ENCODE data around the gene MYPN.
"Not testable (repeated sequence)": the region's sequence is repeated elsewhere in the genome, so short reads cannot be mapped to it uniquely, and the experiment has no call there.

MYPN gene

DNA sequence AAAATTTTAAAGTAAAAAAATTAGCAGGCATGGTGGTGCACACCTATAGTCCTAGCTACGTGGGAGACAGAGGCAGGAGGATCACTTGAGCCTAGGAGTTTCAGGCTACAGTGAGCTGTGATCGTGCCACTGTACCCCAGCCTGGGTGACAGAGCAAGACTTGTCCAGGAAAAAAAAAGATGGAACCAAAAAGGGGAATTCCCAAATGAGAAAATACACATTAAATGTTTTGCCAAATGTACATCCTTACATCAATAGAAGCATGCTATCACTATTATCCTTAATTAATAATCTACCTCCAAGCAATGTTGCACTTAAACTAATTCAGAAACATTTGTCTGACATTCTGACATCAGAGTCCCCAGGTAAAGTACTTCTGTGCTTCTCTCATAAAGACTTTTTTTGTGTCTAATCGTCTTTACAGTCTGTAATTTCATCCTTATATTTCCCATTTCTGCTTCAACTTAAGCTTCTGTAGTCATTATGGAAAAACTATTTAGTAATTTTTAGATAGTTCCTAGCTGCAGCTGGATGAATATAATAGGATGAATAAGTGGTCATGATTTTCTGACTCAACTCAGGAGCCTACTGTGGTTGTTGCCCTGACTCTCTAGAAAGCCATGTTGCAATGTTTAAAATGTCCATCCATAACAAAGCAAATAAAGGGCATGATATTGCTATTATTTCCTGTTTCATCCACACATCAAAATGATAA is 57.7 kb downstream of the MYPN start:
- H3K27ac ChIP-seq, result no peak overlapping the region
- no peak for DNase-seq (ENCODE audit: low read depth, low spot score)

DNA sequence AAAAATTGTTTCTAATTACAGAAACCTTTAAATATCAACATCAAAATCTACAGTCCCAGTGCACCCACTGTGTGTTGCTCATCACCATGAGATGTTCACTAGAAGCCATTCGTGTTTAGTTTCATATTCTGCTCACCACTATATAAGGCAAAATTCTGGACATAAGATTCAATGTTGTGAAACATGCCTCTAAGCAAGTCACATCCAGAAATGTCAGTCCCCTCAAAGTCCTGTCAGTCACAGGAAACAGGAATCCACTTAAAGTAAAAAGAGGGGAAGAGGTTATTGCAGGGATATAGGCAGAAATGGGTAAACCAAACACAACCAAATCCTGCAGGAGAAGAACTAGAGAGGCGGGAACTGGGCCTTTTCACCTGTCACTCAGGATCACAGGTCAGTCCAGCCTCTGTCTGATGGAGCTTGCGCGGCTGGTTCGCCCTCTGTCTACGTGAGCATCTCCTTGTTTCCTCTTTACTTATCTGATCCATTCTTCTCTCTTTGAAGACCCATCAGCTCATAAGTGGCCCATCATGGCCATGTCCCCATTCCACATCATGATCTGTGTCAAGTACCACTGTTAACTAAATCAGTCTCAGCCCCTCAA is 58.4 kb downstream of the MYPN start:
- no peak for DNase-seq (ENCODE audit: low read depth, low spot score)
- no peak overlapping the region for H3K27ac ChIP-seq

DNA sequence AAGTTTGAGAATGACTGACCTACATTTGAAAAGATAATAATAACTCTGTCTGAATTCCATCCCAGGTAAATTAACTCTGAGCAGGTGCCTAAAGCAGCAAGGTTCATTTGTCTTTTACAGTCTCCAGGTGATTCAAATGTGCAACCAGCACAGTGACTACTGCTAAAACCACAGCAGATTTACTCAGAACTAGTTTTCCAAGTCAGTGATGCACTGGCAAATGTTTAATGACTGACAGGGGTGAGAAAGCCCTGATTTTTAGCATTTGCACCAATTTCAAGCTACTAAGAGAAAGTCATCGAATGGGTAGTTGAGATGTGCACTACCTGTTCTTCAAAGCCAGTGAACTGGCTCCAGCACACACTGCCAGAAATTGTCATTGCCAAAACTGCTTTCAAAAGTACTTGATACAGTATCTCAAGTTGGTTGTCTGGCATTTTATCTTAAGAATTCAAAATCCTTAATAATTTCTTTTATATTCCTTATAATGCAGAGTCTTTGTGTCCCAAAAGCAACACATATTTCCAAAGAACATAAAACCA is 62.3 kb downstream of the MYPN start:
- no peak for DNase-seq (ENCODE audit: low read depth, low spot score)
- H3K27ac ChIP-seq, result no peak overlapping the region

GRCh38 chr10:68172324-68172723 is 63.0 kb downstream of the MYPN start:
- no peak for DNase-seq (ENCODE audit: low read depth, low spot score)
- no peak overlapping the region for H3K27ac ChIP-seq

DNA sequence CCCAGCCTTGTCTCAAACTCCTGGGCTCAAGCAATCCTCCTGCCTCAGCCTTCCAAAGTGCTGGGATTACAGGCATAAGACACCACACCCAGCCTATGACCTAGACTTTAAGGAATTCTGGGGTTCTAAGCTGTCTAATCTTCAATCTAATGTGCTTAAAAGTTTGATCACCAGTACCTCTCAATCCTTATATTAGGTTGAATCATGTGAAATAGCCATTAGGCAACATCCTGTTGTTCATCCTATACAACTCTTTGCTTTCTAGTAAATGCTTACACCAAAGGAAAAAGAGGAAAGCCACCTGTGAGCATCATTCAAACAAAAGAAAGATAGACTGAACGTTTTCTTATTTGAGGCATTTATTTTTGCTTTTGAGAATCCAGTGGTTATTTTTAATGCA is 66.7 kb downstream of the MYPN start:
- no peak overlapping the region for H3K27ac ChIP-seq
- no peak for DNase-seq (ENCODE audit: low read depth, low spot score)

- no peak overlapping the region for H3K27ac ChIP-seq
- no peak for DNase-seq (ENCODE audit: low read depth, low spot score)
These were observed 67.5 kb downstream of the MYPN start for GRCh38 chr10:68176797-68177196.

GRCh38 chr10:68178592-68178991 is 69.3 kb downstream of the MYPN start:
- no peak for DNase-seq (ENCODE audit: low read depth, low spot score)

GRCh38 chr10:68179016-68179415 is 69.7 kb downstream of the MYPN start:
- no peak for DNase-seq (ENCODE audit: low read depth, low spot score)
- no peak overlapping the region for H3K27ac ChIP-seq

More at GRCh38 chr10:68178592-68178991, 69.3 kb downstream of the MYPN start:
- H3K27ac ChIP-seq, result no peak overlapping the region

DNA sequence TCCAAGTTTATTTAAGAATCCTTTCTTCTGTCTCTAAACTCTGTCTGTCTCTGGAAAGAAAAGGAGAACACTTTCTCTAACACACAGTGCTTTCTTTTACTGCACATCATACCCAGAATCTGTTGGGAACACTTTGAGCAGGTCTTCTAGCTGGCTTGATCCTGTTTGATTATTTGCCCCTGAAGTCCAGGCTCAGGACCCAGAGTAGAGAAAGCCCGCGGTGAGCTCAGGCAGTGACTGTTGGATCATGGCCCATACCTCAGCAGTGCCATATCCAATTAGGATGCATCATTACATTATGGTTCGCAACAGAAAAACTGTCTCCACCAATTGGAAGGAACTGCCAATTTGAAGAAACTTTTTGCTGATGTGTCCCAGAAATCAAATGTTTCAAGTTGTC is 71.2 kb downstream of the MYPN start:
- H3K27ac ChIP-seq, result no peak overlapping the region
- DNase-seq (ENCODE audit: low read depth, low spot score), result no peak

DNA sequence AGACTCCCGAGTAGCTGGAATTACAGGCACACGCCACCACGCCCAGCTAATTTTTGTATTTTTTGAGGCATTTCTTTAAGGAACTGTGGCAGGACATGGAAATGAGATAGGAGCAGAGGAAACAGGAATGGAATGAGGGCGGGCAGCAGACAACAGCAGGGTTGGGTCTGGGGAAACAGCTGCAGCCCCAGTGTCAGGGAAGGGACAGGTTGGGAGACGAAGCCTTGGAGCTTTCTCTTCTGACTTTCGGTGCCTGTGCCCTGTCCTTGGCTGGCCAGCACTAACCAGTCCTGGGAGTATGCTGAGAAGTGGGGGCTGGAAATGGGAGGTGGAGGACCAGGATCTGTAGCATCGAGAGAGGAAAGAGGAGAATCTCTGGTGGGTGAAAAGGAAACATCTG is 75.3 kb downstream of the MYPN start:
- no peak for DNase-seq (ENCODE audit: low read depth, low spot score)
- H3K27ac ChIP-seq, result no peak overlapping the region

GRCh38 chr10:68185085-68185484 is 75.8 kb downstream of the MYPN start:
- no peak overlapping the region for H3K27ac ChIP-seq
- no peak for DNase-seq (ENCODE audit: low read depth, low spot score)

DNA sequence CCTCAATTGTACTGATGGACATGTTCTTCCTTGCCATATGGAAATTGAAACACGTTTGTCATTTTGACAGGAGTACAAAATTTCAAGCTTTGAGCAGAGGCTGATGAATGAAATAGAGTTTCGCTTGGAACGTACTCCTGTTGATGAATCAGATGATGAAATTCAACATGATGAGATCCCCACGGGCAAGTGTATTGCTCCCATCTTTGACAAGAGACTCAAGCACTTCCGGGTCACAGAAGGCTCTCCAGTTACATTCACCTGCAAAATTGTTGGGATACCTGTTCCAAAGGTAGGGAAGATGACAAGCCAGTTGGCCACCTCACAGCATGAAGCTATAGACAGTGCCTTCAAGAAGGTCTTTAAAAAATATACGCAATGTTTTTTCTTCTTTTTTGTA is 79.5 kb downstream of the MYPN start:
- H3K27ac ChIP-seq, result no peak overlapping the region

DNA sequence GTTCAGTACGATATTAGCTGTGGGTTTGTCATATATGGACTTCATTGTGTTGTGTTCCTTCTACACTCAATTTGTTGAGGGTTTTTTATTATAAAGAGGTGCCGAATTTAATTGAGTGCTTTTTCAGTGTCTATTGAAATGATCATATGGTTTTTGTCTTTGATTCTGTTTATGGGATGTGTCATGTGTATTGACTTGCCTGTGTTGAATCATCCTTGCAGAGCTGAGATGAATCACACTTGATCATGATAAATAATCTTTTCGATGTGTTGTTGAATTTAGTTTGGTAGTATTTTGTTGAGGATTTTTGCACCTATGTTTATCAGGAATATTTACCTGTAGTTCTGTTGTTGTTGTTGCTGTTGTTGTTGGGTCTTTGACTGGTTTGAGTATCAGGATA is 82.8 kb downstream of the MYPN start:
- H3K27ac ChIP-seq, result no peak overlapping the region
- DNase-seq (ENCODE audit: low read depth, low spot score), result peak; percentile 26

More for the DNA sequence above, 79.5 kb downstream of the MYPN start:
- DNase-seq (ENCODE audit: low read depth, low spot score), result no peak

GRCh38 chr10:68194290-68194689 is 85.0 kb downstream of the MYPN start:
- H3K27ac ChIP-seq, result no peak overlapping the region
- DNase-seq (ENCODE audit: low read depth, low spot score), result no peak

GRCh38 chr10:68195776-68196175 is 86.5 kb downstream of the MYPN start:
- DNase-seq (ENCODE audit: low read depth, low spot score); H3K27ac ChIP-seq: not testable (repeated sequence)

DNA sequence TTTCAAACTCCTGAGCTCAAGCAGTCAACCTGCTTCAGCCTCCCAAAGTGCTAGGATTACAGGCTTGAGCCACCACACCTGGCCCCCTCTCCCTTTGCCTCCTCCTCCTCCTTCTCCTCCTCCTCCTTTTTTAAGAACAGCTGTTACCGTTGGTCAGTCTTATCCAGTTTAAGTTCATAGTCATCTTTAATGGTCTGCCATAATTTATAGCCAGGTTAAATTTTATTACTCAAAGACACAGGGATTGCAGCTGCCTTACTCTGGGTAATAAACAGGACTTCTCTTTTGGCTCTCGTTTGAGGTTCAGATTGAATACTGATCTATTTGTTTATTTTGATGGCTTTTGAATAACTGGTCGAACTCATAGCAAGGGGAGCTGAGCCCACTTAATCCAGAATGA is 87.4 kb downstream of the MYPN start:
- DNase-seq (ENCODE audit: low read depth, low spot score), result no peak
- no peak overlapping the region for H3K27ac ChIP-seq

- no peak overlapping the region for H3K27ac ChIP-seq
- DNase-seq (ENCODE audit: low read depth, low spot score), result no peak
These were observed 93.7 kb downstream of the MYPN start for GRCh38 chr10:68202960-68203353.

- peak; percentile 24 for DNase-seq (ENCODE audit: low read depth, low spot score)
- H3K27ac ChIP-seq, result no peak overlapping the region
These were observed 99.2 kb downstream of the MYPN start for GRCh38 chr10:68208424-68209042.

DNA sequence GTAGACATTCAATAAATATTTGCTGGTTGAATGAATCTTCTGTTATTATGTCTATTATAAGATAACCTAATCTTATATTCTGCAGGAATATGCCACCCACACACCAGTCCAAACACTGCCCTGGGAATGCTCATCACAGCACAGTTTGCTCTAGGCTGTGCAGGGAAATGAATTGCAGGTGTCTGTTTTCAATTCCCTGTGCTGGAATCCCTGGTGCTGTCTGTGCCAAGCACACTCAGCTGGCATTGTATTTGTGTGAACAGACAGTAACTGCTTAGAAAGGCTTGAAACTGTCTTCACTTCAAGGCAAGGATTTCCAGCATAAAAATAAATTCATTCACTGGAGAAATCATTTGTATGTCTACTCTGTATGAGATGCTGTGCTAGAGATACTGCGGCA is 102.4 kb downstream of the MYPN start:
- H3K27ac ChIP-seq, result no peak overlapping the region
- DNase-seq (ENCODE audit: low read depth, low spot score), result no peak

GRCh38 chr10:68212721-68213352 is 103.5 kb downstream of the MYPN start:
- no peak overlapping the region for H3K27ac ChIP-seq
- no peak for DNase-seq (ENCODE audit: low read depth, low spot score)

- H3K27ac ChIP-seq, result no peak overlapping the region
- DNase-seq (ENCODE audit: low read depth, low spot score), result no peak
These were observed 109.5 kb downstream of the MYPN start for GRCh38 chr10:68218786-68219185.
